Suprapubic skin (tissue), 4 donors: ENCODE measurements around the gene KIAA1328. TPM values are rescaled to one million over a fixed set of nuclear protein-coding genes. Genes with fewer than 3 reads are reported as not detected.

Experiments
- DNase-seq, 2 donors: peaks; one replicate each; pipeline ENCODE4 v3.0.0-alpha.2; 2019; ENCODE audit warnings: low spot score in 2 of 2
- H3K27ac ChIP-seq: fragments of 200-600 bp; sonication (generic); one replicate; pipeline ENCODE4 v1.5.1; 2019
- H3K27me3 ChIP-seq: fragments of 200-600 bp; sonication (generic); one replicate; pipeline ENCODE4 v1.5.1; 2019
- H3K36me3 ChIP-seq: fragments of 200-600 bp; sonication (generic); one replicate; pipeline ENCODE4 v1.5.1; 2019
- H3K4me1 ChIP-seq: fragments of 200-600 bp; sonication (generic); one replicate; pipeline ENCODE4 v1.5.1; 2019
- H3K4me3 ChIP-seq: fragments of 200-600 bp; sonication (generic); one replicate; pipeline ENCODE4 v1.5.1; 2019; ENCODE audit warnings: mild to moderate bottlenecking
- H3K9me3 ChIP-seq: fragments of 200-600 bp; sonication (generic); one replicate; pipeline ENCODE4 v1.5.1; 2019
- CTCF ChIP-seq, 2 donors: fragments of 200-600 bp in 1 of 2; fragments of 450-650 bp in 1 of 2; sonication (generic) in 1 of 2; IDR thresholded peaks; one replicate each; pipeline ENCODE4 v1.5.1; 2016 to 2019; ENCODE audit warnings: antibody characterized with exemption in 2 of 2, mild to moderate bottlenecking in 1 of 2, moderate library complexity in 1 of 2
- EP300 ChIP-seq: sonication (generic); formaldehyde crosslinking; IDR thresholded peaks from one replicate; pipeline ENCODE4 v1.6.1; 2017; ENCODE audit warnings: antibody characterized with exemption
- POLR2A ChIP-seq, 2 donors: fragments of 450-650 bp; IDR thresholded peaks; one replicate each; pipeline ENCODE4 v1.6.1; 2017; ENCODE audit warnings: antibody characterized with exemption in 2 of 2, mild to moderate bottlenecking in 2 of 2, moderate library complexity in 2 of 2
- POLR2AphosphoS5 ChIP-seq, 3 donors: sonication (generic); formaldehyde crosslinking; IDR thresholded peaks; one replicate each; pipeline ENCODE4 v1.6.1; 2017; ENCODE audit warnings: antibody characterized with exemption in 3 of 3
- WGBS: methylation state at CpG from one replicate; pipeline ENCODE4 v1.1.5; 2018; 5-methylcytosine and 5-hydroxymethylcytosine counted together
- total RNA-seq, 4 donors: library from RNA; depleted of rRNA; stranded (reverse); fragments of >200 nt; gene quantifications; one replicate each; pipeline ENCODE4 v1.1.0, GENCODE V29; 2016

KIAA1328 gene
- total RNA-seq, 4 donors from 2014 or later = 14.5 to 55.7 (median 21.6) TPM

GRCh38 chr18:37175727-37176620 lies 347.0 kb downstream of the KIAA1328 start:
- Histone ChIP-seq H3K4me1 (no peaks in the 10 kb centered on the region), H3K27me3 (no peaks in the 10 kb centered on the region), H3K9me3 (no peaks in the 10 kb centered on the region), H3K4me3 (no peak overlapping the region), H3K27ac (no peak overlapping the region), H3K36me3 (no peaks in the 10 kb centered on the region)
- DNase-seq = no peak
- WGBS = 92% methylated on average over 1 of the region's 1 CpG
- TF ChIP-seq POLR2A (IDR thresholded peaks at IDR 0.05) (no peak), EP300 (no peak), CTCF (IDR thresholded peaks at IDR 0.05) (no peak), POLR2AphosphoS5 (IDR thresholded peaks at IDR 0.05) (no peak)

GRCh38 chr18:37176621-37176934 lies 347.7 kb downstream of the KIAA1328 start:
- no peak overlapping the region for H3K4me3 ChIP-seq
- H3K27ac ChIP-seq = no peak overlapping the region
- no peaks in the 10 kb centered on the region for H3K36me3 ChIP-seq
- TF ChIP-seq CTCF (IDR thresholded peaks at IDR 0.05) (no peak), POLR2A (IDR thresholded peaks at IDR 0.05) (no peak), POLR2AphosphoS5 (IDR thresholded peaks at IDR 0.05) (no peak), EP300 (no peak)
- H3K4me1 ChIP-seq = no peaks in the 10 kb centered on the region
- no peaks in the 10 kb centered on the region for H3K27me3 ChIP-seq
- no peaks in the 10 kb centered on the region for H3K9me3 ChIP-seq
- DNase-seq = no peak

- Histone ChIP-seq H3K4me3 (no peak overlapping the region), H3K27ac (no peak overlapping the region), H3K9me3 (no peaks in the 10 kb centered on the region), H3K27me3 (no peaks in the 10 kb centered on the region), H3K4me1 (no peaks in the 10 kb centered on the region), H3K36me3 (no peaks in the 10 kb centered on the region)
- no peak for TF ChIP-seq POLR2AphosphoS5 (IDR thresholded peaks at IDR 0.05)
- no peak for DNase-seq
Measured at GRCh38 chr18:37179384-37179783, 350.5 kb downstream of the KIAA1328 start.

GRCh38 chr18:37180086-37180485 lies 351.2 kb downstream of the KIAA1328 start:
- DNase-seq = no peak
- Histone ChIP-seq H3K4me3 (no peak overlapping the region), H3K4me1 (no peaks in the 10 kb centered on the region), H3K27ac (no peak overlapping the region), H3K36me3 (no peaks in the 10 kb centered on the region), H3K9me3 (no peaks in the 10 kb centered on the region), H3K27me3 (no peaks in the 10 kb centered on the region)
- TF ChIP-seq POLR2A (IDR thresholded peaks at IDR 0.05) = no peak
- no peak for TF ChIP-seq EP300
- TF ChIP-seq CTCF (IDR thresholded peaks at IDR 0.05) = no peak
- no peak for TF ChIP-seq POLR2AphosphoS5 (IDR thresholded peaks at IDR 0.05)
- 95% methylated on average over 5 of the region's 5 CpGs for WGBS

GRCh38 chr18:37182340-37183135 lies 353.6 kb downstream of the KIAA1328 start:
- Histone ChIP-seq H3K27me3 (no peaks in the 10 kb centered on the region), H3K36me3 (no peaks in the 10 kb centered on the region), H3K27ac (no peak overlapping the region), H3K4me1 (no peaks in the 10 kb centered on the region), H3K9me3 (no peaks in the 10 kb centered on the region), H3K4me3 (no peak overlapping the region)
- TF ChIP-seq EP300 = no peak
- no peak for TF ChIP-seq POLR2AphosphoS5 (IDR thresholded peaks at IDR 0.05)
- TF ChIP-seq CTCF (IDR thresholded peaks at IDR 0.05) = no peak
- no peak for TF ChIP-seq POLR2A (IDR thresholded peaks at IDR 0.05)
- WGBS = 100% methylated on average over 1 of the region's 1 CpG
- DNase-seq = no peak
